Fibroblast of gingiva (primary cell): ENCODE data around the gene RTEL1.

Experiments
- DNase-seq: peaks from one replicate; pipeline ENCODE4 v3.0.0-alpha.2; 2011; ENCODE audit warnings: low read depth

RTEL1 gene

DNA sequence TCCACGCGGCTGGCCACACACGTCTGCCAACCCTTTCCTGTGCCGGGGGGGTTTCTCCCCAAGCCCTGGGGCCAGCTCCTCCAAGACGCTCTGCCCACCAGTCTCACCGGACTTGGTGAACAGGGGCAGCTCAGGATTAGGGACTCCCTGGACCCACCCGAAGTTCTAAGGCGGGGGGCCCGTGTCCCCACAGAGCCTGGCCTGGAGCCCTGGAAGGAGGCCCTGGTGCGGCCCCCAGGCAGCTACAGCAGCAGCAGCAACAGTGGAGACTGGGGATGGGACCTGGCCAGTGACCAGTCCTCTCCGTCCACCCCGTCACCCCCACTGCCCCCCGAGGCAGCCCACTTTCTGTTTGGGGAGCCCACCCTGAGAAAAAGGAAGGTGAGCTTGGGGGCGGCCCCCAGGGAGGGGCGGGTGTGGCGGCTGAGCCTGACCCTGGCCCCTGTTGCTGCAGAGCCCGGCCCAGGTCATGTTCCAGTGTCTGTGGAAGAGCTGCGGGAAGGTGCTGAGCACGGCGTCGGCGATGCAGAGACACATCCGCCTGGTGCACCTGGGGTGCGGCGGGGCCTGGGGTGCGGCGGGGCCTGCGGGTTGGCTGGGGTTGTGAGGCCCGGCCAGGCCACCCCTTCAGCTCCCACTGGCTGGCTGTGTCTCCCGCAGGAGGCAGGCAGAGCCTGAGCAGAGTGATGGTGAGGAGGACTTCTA lies 83.7 kb downstream of the RTEL1 start:
- no peak for DNase-seq

DNA sequence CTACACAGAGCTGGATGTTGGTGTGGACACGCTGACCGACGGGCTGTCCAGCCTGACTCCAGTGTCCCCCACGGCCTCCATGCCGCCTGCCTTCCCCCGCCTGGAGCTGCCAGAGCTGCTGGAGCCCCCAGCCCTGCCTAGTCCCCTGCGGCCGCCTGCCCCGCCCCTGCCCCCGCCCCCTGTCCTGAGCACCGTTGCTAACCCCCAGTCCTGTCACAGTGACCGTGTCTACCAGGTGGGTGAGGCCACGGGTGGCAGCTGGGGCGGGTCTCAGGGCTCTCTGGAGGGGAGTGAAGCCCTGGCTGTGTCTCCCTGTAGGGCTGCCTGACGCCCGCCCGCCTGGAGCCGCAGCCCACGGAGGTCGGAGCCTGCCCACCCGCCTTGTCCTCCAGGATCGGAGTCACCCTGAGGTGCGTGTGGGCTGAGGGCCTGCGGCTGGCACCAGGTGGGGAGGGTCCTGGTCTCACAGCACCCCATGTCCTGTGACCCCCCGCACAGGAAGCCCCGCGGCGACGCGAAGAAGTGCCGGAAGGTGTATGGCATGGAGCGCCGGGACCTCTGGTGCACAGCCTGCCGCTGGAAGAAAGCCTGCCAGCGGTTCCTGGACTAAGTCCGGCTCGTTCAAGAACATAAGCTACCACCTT lies 84.4 kb downstream of the RTEL1 start:
- no peak for DNase-seq

DNA sequence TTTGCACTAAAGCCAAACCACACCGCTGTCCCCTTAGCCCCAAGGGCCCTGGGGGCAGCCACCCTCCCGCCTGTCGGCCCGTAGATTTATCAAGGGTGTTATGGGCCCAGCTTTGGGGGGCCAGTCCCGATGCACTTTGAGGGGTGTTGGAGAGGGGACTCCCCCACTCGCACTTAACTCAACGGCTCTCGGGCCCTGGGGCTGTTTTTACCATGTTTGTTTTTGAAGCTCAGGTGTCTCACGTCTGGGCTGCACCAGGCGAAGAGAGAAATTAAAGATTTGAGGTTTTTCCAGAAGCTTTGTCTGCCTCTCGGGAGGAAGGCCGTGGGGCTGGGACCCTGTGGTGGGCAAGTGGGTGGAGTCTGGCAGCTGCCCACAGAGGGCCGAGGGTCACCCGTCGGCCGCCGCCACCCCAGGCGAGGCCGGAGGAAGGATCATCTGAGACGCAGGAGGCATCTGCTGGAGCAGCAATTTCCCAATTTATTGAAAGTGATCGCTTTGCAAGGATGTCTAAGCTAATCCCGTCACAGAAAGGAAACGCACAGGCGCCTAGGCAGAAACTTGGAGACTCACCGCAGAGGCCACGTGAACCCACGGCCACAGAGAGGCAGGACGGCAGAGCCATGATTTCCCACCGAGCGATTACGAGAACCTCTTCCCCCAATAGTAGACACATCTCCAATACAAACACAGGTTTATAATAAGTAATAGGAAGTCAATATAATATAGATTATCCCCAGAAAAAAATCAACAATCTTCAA lies 85.3 kb downstream of the RTEL1 start:
- DNase-seq: no peak

DNA sequence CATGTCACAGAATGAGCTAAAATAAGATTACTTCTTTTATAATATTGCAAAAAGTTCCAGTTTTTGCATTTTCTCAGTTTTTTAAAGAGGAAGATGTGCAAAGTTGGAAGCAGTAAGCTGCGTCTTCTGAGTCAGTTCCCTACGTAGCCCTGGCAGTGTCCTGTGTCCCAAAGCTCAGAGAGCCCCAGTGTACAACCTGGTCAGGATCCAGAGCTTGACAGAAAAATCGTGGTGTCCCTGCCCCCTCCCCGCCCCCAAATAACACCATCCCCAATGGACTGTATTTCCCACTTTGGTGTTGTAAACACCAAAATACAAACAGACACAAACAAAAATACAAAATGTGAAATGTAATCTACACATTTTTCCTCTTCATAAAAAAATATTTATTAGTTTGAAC lies 86.0 kb downstream of the RTEL1 start:
- DNase-seq: no peak

DNA sequence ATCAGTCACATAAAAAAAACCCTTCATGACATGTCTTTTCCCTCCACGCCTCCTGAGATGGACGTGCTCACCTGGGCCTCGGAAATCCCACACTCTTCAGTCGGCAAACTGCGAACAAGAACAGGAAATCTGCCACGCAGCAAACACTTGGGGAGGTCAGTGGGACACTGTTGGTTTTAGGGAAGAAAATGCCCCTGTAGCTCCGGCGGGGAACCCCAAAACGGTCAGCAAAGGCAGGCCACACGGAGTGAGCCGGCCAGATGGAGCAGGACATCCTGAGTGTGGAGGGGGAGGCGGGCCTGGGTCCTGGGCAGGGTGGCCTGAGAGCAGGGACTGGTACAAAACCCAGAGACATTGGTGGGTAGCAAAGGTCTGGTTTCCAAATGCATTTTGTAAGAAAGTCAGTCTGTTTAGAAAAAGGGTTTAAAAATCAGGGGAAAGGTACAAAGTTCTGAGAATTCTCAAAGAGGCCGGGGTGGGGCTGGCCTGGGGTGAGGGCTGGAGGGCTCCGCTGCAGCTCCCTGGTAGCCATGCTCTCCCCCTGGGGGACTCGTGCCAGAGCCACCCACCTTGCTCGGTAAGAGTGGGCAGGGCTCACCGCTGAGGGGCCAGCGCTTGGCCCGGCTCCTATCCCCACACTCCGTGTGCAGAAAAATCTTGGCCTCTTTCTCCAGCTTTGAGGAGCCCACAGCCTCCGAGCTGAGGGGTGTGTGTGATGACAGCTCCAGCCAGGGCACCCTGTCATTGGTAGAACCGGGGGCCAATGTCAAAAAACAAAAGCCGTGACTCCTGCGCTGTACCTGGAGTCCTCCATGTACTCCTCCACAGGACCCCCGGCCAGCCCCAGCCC lies 86.7 kb downstream of the RTEL1 start:
- DNase-seq: no peak

DNA sequence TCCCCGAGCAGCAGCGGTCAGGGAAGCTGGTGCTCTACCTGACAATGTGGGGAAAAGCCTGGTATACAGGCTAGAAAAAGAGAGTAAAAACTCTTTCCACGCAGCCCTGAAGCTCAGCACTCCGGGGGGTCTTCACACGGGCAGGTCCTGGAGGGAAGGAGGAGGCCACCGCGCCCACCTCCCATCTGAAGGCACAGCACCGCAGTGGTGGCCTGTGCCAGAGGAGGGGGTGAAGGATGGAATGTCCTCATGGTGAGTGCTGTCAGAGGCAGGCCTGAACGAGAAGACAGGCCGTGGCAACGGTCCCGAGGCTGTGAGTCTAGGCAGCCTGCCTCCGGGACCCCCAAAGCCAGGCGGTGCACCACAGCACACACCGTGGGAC lies 87.3 kb downstream of the RTEL1 start:
- no peak for DNase-seq
